Endodermal cell (in vitro differentiated cells): ENCODE measurements around the gene C1QTNF8. TPM values are rescaled to one million over a fixed set of nuclear protein-coding genes. Genes with fewer than 3 reads are reported as not detected.

Source experiments
- DNase-seq: peaks from one replicate; pipeline ENCODE4 v3.0.0-alpha.2; 2017
- H3K27ac ChIP-seq: 2 replicates; pipeline ENCODE4 v1.5.1; 2013; ENCODE audit warnings: mild to moderate bottlenecking, low read depth, low read length, moderate library complexity
- H3K27me3 ChIP-seq: 2 replicates; pipeline ENCODE4 v1.6.1; 2013; ENCODE audit warnings: mild to moderate bottlenecking, low read length, moderate library complexity; ENCODE audit not compliant: insufficient read depth, control insufficient read depth, poor library complexity, severe bottlenecking
- H3K36me3 ChIP-seq: 2 replicates; pipeline ENCODE4 v1.7.0; 2013; ENCODE audit warnings: mild to moderate bottlenecking, low read length, moderate library complexity; ENCODE audit not compliant: control insufficient read depth, insufficient read depth
- H3K4me1 ChIP-seq: one replicate; pipeline ENCODE4 v1.7.0; 2013; ENCODE audit warnings: low read length; ENCODE audit not compliant: control insufficient read depth, insufficient read depth
- H3K4me3 ChIP-seq: 2 replicates; pipeline ENCODE4 v1.5.1; 2013; ENCODE audit warnings: mild to moderate bottlenecking, low read length, moderate library complexity
- H3K9ac ChIP-seq: 2 replicates; pipeline ENCODE4 v1.6.1; 2013; ENCODE audit warnings: mild to moderate bottlenecking, low read length, moderate library complexity; ENCODE audit not compliant: poor library complexity, severe bottlenecking; ENCODE audit errors: extremely low read depth
- H3K9me3 ChIP-seq: 2 replicates; pipeline ENCODE4 v1.6.1; 2013; ENCODE audit warnings: mild to moderate bottlenecking, low read length, moderate library complexity; ENCODE audit not compliant: control insufficient read depth
- H3K27ac Mint-ChIP-seq: 2 replicates; pipeline ENCODE4 v1.8.0; 2020; ENCODE audit warnings: mixed read lengths
- H3K27me3 Mint-ChIP-seq: 2 replicates; pipeline ENCODE4 v1.8.0; 2021; ENCODE audit warnings: mild to moderate bottlenecking, mixed read lengths; ENCODE audit not compliant: insufficient read depth
- H3K36me3 Mint-ChIP-seq: 2 replicates; pipeline ENCODE4 v1.8.0; 2020; ENCODE audit warnings: low read depth, mixed read lengths
- H3K4me1 Mint-ChIP-seq: 2 replicates; pipeline ENCODE4 v1.8.0; 2020; ENCODE audit warnings: mixed read lengths
- H3K4me3 Mint-ChIP-seq: 2 replicates; pipeline ENCODE4 v1.8.0; 2020; ENCODE audit warnings: mild to moderate bottlenecking, moderate library complexity, mixed read lengths
- H3K9me3 Mint-ChIP-seq: 2 replicates; pipeline ENCODE4 v1.8.0; 2020; ENCODE audit warnings: mild to moderate bottlenecking, mixed read lengths
- WGBS, 2 experiments: methylation state at CpG; one replicate each; pipeline versions ENCODE4 v1.1.5 to v1.1.7; 2013; ENCODE audit warnings: missing lambda C conversion rate in 2 of 2, mixed read lengths in 1 of 2; ENCODE audit not compliant: insufficient coverage in 1 of 2, insufficient read length in 1 of 2; 5-methylcytosine and 5-hydroxymethylcytosine counted together
- total RNA-seq, 2 donors: library from RNA; stranded (reverse); fragmentation: NEBNext Ultra II Directional in 1 of 2; extraction: Animal tissue kit (Norgen Biotek cat#: 25700) in 1 of 2; gene quantifications; 2 replicates in 1 of 2; 3 replicates in 1 of 2; pipeline ENCODE4 v1.2.1, GENCODE V29; 2021
- TF ChIP-seq, protein P1 (sequence below): fragments of 200-600 bp; sonication (generic); conservative IDR thresholded peaks from 2 replicates; pipeline ENCODE4 v1.5.0; 2021; ENCODE audit warnings: antibody characterized with exemption, mild to moderate bottlenecking

The C1QTNF8 gene
- total RNA-seq, 2 donors from 2014 or later = 0.15 to 0.20 TPM

DNA sequence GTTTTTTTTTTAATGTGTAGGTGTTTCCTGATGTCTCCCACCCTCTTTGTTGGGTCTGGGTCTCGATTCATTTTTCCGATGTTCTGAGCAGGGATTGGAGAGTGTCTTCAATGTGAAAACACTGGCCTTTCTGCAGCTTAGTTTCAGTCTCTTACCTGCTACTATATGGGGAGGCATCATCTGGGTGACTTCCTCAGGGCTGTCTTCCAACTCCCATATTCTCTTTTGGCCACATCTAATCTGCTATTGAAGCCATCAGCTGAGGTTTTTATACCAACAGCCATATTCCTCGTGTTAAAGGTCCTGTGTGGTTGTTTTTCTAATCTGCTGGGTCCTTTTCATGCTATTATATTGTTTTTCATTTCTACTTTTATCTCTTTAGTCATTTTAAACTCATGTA lies 36.7 kb downstream of the C1QTNF8 start:
- no peak overlapping the region for H3K9ac ChIP-seq

DNA sequence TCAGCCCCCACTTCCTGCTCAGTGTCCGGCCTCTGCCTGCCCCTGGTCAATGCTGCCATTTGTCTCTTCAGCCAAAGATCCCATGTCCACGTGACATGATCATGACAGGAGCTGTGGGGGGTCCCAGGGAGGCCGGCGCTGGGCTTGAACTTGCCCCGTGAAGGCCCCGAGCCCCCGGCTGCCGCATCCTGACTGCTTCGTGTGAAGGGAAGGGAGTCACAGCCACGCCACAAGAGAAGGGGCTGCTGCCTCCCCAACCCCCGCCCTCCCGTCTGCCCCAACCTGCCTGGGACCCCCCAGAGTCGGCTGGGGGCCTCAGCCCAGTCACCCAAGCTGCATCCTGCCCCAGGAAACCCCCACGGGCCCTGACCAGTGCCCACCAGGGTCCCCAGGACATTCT lies 37.8 kb downstream of the C1QTNF8 start:
- H3K9me3 ChIP-seq = peaks cover 6% of the 10 kb centered on the region
- no peaks in the 10 kb centered on the region for H3K36me3 Mint-ChIP-seq
- no peaks in the 10 kb centered on the region for H3K4me1 ChIP-seq
- H3K27ac Mint-ChIP-seq = no peak overlapping the region
- H3K9me3 Mint-ChIP-seq = peaks cover 10% of the 10 kb centered on the region
- TF ChIP-seq, protein P1, sequence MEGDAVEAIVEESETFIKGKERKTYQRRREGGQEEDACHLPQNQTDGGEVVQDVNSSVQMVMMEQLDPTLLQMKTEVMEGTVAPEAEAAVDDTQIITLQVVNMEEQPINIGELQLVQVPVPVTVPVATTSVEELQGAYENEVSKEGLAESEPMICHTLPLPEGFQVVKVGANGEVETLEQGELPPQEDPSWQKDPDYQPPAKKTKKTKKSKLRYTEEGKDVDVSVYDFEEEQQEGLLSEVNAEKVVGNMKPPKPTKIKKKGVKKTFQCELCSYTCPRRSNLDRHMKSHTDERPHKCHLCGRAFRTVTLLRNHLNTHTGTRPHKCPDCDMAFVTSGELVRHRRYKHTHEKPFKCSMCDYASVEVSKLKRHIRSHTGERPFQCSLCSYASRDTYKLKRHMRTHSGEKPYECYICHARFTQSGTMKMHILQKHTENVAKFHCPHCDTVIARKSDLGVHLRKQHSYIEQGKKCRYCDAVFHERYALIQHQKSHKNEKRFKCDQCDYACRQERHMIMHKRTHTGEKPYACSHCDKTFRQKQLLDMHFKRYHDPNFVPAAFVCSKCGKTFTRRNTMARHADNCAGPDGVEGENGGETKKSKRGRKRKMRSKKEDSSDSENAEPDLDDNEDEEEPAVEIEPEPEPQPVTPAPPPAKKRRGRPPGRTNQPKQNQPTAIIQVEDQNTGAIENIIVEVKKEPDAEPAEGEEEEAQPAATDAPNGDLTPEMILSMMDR = no peak
- H3K9ac ChIP-seq = no peak overlapping the region
- WGBS, 2 experiments = 88 to 89% methylated on average over 8 to 14 of the region's 14 CpGs
- no peak for DNase-seq
- H3K4me3 Mint-ChIP-seq = no peak overlapping the region
- no peaks in the 10 kb centered on the region for H3K27me3 ChIP-seq
- H3K36me3 ChIP-seq = no peaks in the 10 kb centered on the region
- H3K4me1 Mint-ChIP-seq = no peaks in the 10 kb centered on the region
- peaks cover 2% of the 10 kb centered on the region for H3K27me3 Mint-ChIP-seq
- no peak overlapping the region for H3K4me3 ChIP-seq
- H3K27ac ChIP-seq = no peak overlapping the region

More for the DNA sequence above, 36.7 kb downstream of the C1QTNF8 start:
- no peaks in the 10 kb centered on the region for H3K36me3 Mint-ChIP-seq
- DNase-seq = no peak
- peaks cover 2% of the 10 kb centered on the region for H3K27me3 Mint-ChIP-seq
- H3K27me3 ChIP-seq = no peaks in the 10 kb centered on the region
- no peak overlapping the region for H3K4me3 ChIP-seq
- H3K4me1 ChIP-seq = no peaks in the 10 kb centered on the region
- H3K4me1 Mint-ChIP-seq = no peaks in the 10 kb centered on the region
- H3K36me3 ChIP-seq = no peaks in the 10 kb centered on the region
- H3K4me3 Mint-ChIP-seq = no peak overlapping the region
- TF ChIP-seq, protein P1 = no peak
- peaks cover 10% of the 10 kb centered on the region for H3K9me3 Mint-ChIP-seq
- no peak overlapping the region for H3K27ac ChIP-seq
- H3K27ac Mint-ChIP-seq = no peak overlapping the region
- peaks cover 6% of the 10 kb centered on the region for H3K9me3 ChIP-seq
- WGBS, 2 experiments = 88 to 90% methylated on average over 2 of the region's 3 CpGs

- H3K4me1 Mint-ChIP-seq = no peaks in the 10 kb centered on the region
- no peak overlapping the region for H3K9ac ChIP-seq
- TF ChIP-seq, protein P1 = peak; percentile 98
- H3K36me3 Mint-ChIP-seq = no peaks in the 10 kb centered on the region
- H3K4me3 Mint-ChIP-seq = no peak overlapping the region
- DNase-seq = peak; percentile 88
- no peaks in the 10 kb centered on the region for H3K27me3 ChIP-seq
- peaks cover 10% of the 10 kb centered on the region for H3K9me3 Mint-ChIP-seq
- no peaks in the 10 kb centered on the region for H3K36me3 ChIP-seq
- peaks cover 2% of the 10 kb centered on the region for H3K27me3 Mint-ChIP-seq
- H3K27ac ChIP-seq = no peak overlapping the region
- no peaks in the 10 kb centered on the region for H3K4me1 ChIP-seq
- no peak overlapping the region for H3K27ac Mint-ChIP-seq
- 41 to 48% methylated on average over 13 to 33 of the region's 33 CpGs for WGBS, 2 experiments
- H3K9me3 ChIP-seq = peaks cover 6% of the 10 kb centered on the region
- no peak overlapping the region for H3K4me3 ChIP-seq
Measured at GRCh38 chr16:1057252-1057932, 38.7 kb downstream of the C1QTNF8 start.
